ENCODE measurements around the gene GRK6. TPM values are rescaled to one million over a fixed set of nuclear protein-coding genes. Genes with fewer than 3 reads are reported as not detected.
"Not testable (repeated sequence)": the region's sequence is repeated elsewhere in the genome, so short reads cannot be mapped to it uniquely, and the experiment has no call there.

Gene GRK6
- total RNA-seq, 2 donors from 2014 or later: 108 to 130 TPM

GRCh38 chr5:177405312-177405711 is 21.2 kb upstream of the GRK6 start:
- no peaks in the 10 kb centered on the region for H3K36me3 Mint-ChIP-seq (ENCODE audit: low read depth)
- ATAC-seq (replicated peaks): no peak
- no peaks in the 10 kb centered on the region for H3K27me3 Mint-ChIP-seq
- H3K27ac Mint-ChIP-seq: no peak overlapping the region
- no peaks in the 10 kb centered on the region for H3K9me3 Mint-ChIP-seq
- no peaks in the 10 kb centered on the region for H3K4me1 Mint-ChIP-seq
- H3K4me3 Mint-ChIP-seq: peak overlapping the region; percentile 88

GRCh38 chr5:177405805-177406204 is 20.7 kb upstream of the GRK6 start:
- Mint-ChIP-seq H3K36me3 (ENCODE audit: low read depth) (no peaks in the 10 kb centered on the region), H3K4me3 (no peak overlapping the region), H3K27me3 (no peaks in the 10 kb centered on the region), H3K4me1 (peaks cover 5% of the 10 kb centered on the region), H3K9me3 (no peaks in the 10 kb centered on the region), H3K27ac (no peak overlapping the region)
- no peak for ATAC-seq (replicated peaks)

GRCh38 chr5:177409043-177409801 is 17.3 kb upstream of the GRK6 start, which contains the start of gene F12:
Gene F12 (minus strand): TSS chr5:177409564. CDS start chr5:177409527, 37 bp downstream.
- Mint-ChIP-seq H3K4me3 (no peak within 1 kb of the TSS), H3K4me1 (peaks cover 18% of the 10 kb centered on the region), H3K27ac (peak within 1 kb of the TSS; percentile 33), H3K27me3 (no peaks in the 10 kb centered on the region), H3K9me3 (no peaks in the 10 kb centered on the region), H3K36me3 (ENCODE audit: low read depth) (no peaks in the 10 kb centered on the region)
- no peak for ATAC-seq (replicated peaks)

DNA sequence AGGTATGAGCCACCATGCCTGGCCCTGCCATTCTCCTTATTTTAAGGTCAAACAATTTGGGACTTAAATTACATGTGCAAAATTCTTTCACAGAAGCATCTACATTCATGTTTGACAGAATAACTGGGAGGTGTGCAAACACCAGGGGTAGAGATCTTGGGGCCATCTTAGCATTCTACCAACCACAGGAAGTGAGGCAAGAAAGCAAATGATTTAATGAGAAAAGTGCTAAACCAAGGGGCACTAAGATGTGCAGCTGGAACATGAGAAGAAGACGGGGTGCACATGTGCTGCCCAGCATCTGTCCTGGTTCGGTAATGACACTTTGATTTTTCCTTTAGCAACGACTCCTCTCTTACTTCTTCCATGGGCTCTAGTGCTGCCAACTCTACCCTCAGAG is 15.9 kb upstream of the GRK6 start:
- peaks cover 23% of the 10 kb centered on the region for H3K4me1 Mint-ChIP-seq
- no peak overlapping the region for H3K4me3 Mint-ChIP-seq
- ATAC-seq (replicated peaks): no peak
- no peaks in the 10 kb centered on the region for H3K27me3 Mint-ChIP-seq
- no peaks in the 10 kb centered on the region for H3K36me3 Mint-ChIP-seq (ENCODE audit: low read depth)
- no peaks in the 10 kb centered on the region for H3K9me3 Mint-ChIP-seq
- no peak overlapping the region for H3K27ac Mint-ChIP-seq

GRCh38 chr5:177412603-177413233 is 13.8 kb upstream of the GRK6 start:
- H3K27ac Mint-ChIP-seq: peak overlapping the region; percentile 83
- peak; percentile 91 for ATAC-seq (replicated peaks)

DNA sequence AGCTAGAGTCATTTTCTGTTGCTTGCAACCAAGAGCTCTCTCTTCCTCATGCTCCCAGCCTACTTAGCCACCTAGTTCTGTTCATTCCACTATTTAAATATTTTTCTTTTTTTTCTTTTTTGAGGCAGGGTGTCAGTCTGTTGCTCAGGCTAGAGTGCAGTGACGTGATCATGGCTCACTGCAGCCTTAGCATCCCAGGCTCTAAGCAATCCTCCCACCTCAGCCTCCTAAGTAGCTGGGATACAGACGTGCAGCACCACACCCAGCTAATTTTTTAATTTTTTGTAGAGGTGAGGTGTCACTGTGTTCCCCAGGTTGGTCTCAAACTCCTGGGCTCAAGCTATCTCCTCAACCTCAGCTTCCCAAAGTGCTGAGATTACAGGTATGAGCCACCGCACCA is 12.0 kb upstream of the GRK6 start:
- no peak for ATAC-seq (replicated peaks)
- Mint-ChIP-seq H3K9me3 (no peaks in the 10 kb centered on the region), H3K4me1 (peaks cover 23% of the 10 kb centered on the region), H3K27ac (no peak overlapping the region), H3K27me3 (no peaks in the 10 kb centered on the region), H3K4me3 (no peak overlapping the region), H3K36me3 (ENCODE audit: low read depth) (no peaks in the 10 kb centered on the region)

More at GRCh38 chr5:177412603-177413233, 13.8 kb upstream of the GRK6 start:
- Mint-ChIP-seq H3K4me3 (peak overlapping the region; percentile 62), H3K9me3 (no peaks in the 10 kb centered on the region), H3K4me1 (peaks cover 23% of the 10 kb centered on the region), H3K27me3 (no peaks in the 10 kb centered on the region), H3K36me3 (ENCODE audit: low read depth) (no peaks in the 10 kb centered on the region)

GRCh38 chr5:177417081-177417480 is 9.4 kb upstream of the GRK6 start:
- H3K27ac Mint-ChIP-seq; H3K9me3 Mint-ChIP-seq; ATAC-seq (replicated peaks); H3K27me3 Mint-ChIP-seq; H3K36me3 Mint-ChIP-seq (ENCODE audit: low read depth); H3K4me3 Mint-ChIP-seq: not testable (repeated sequence)
- H3K4me1 Mint-ChIP-seq: peaks cover 17% of the 10 kb centered on the region

- no peaks in the 10 kb centered on the region for H3K27me3 Mint-ChIP-seq
- H3K27ac Mint-ChIP-seq: no peak overlapping the region
- no peaks in the 10 kb centered on the region for H3K9me3 Mint-ChIP-seq
Measured at GRCh38 chr5:177419046-177419445, 7.4 kb upstream of the GRK6 start.

GRCh38 chr5:177420472-177420871 is 6.0 kb upstream of the GRK6 start:
- H3K4me3 Mint-ChIP-seq; H3K9me3 Mint-ChIP-seq; H3K27ac Mint-ChIP-seq; H3K27me3 Mint-ChIP-seq; H3K4me1 Mint-ChIP-seq; H3K36me3 Mint-ChIP-seq (ENCODE audit: low read depth); ATAC-seq (replicated peaks): not testable (repeated sequence)

More at GRCh38 chr5:177419046-177419445, 7.4 kb upstream of the GRK6 start:
- ATAC-seq (replicated peaks): no peak
- H3K4me3 Mint-ChIP-seq: no peak overlapping the region
- H3K4me1 Mint-ChIP-seq: peaks cover 5% of the 10 kb centered on the region
- no peaks in the 10 kb centered on the region for H3K36me3 Mint-ChIP-seq (ENCODE audit: low read depth)

GRCh38 chr5:177421062-177421798 is 5.2 kb upstream of the GRK6 start:
- peaks cover 7% of the 10 kb centered on the region for H3K4me1 Mint-ChIP-seq
- no peak overlapping the region for H3K4me3 Mint-ChIP-seq
- peaks cover 4% of the 10 kb centered on the region for H3K36me3 Mint-ChIP-seq (ENCODE audit: low read depth)
- H3K9me3 Mint-ChIP-seq: no peaks in the 10 kb centered on the region
- no peak for ATAC-seq (replicated peaks)
- no peaks in the 10 kb centered on the region for H3K27me3 Mint-ChIP-seq
- H3K27ac Mint-ChIP-seq: no peak overlapping the region

GRCh38 chr5:177423671-177424070 is 2.8 kb upstream of the GRK6 start:
- Mint-ChIP-seq H3K27ac (no peak overlapping the region), H3K9me3 (no peaks in the 10 kb centered on the region), H3K4me1 (peaks cover 7% of the 10 kb centered on the region), H3K36me3 (ENCODE audit: low read depth) (peaks cover 25% of the 10 kb centered on the region), H3K4me3 (no peak overlapping the region), H3K27me3 (no peaks in the 10 kb centered on the region)
- no peak for ATAC-seq (replicated peaks)

GRCh38 chr5:177425196-177425800 is 1.2 kb upstream of the GRK6 start:
- Mint-ChIP-seq H3K27ac (peak overlapping the region; percentile 98), H3K9me3 (no peaks in the 10 kb centered on the region), H3K36me3 (ENCODE audit: low read depth) (peaks cover 41% of the 10 kb centered on the region), H3K27me3 (no peaks in the 10 kb centered on the region), H3K4me1 (peaks cover 19% of the 10 kb centered on the region), H3K4me3 (peak overlapping the region; percentile 97)
- ATAC-seq (replicated peaks): no peak

- H3K4me3 Mint-ChIP-seq: peak overlapping the region; percentile 97
- H3K4me1 Mint-ChIP-seq: peaks cover 26% of the 10 kb centered on the region
- ATAC-seq (replicated peaks): peak; percentile 81
- no peaks in the 10 kb centered on the region for H3K27me3 Mint-ChIP-seq
- peak overlapping the region; percentile 98 for H3K27ac Mint-ChIP-seq
- peaks cover 48% of the 10 kb centered on the region for H3K36me3 Mint-ChIP-seq (ENCODE audit: low read depth)
- H3K9me3 Mint-ChIP-seq: no peaks in the 10 kb centered on the region
Measured at GRCh38 chr5:177425801-177426565, 493 bp upstream of the GRK6 start.
